ENCODE results near the gene HS3ST2.
A peak's percentile ranks its signal among the peaks of the same experiment; 100 is the strongest.
"Not testable (repeated sequence)": the region's sequence is repeated elsewhere in the genome, so short reads cannot be mapped to it uniquely, and the experiment has no call there.

HS3ST2 gene

DNA sequence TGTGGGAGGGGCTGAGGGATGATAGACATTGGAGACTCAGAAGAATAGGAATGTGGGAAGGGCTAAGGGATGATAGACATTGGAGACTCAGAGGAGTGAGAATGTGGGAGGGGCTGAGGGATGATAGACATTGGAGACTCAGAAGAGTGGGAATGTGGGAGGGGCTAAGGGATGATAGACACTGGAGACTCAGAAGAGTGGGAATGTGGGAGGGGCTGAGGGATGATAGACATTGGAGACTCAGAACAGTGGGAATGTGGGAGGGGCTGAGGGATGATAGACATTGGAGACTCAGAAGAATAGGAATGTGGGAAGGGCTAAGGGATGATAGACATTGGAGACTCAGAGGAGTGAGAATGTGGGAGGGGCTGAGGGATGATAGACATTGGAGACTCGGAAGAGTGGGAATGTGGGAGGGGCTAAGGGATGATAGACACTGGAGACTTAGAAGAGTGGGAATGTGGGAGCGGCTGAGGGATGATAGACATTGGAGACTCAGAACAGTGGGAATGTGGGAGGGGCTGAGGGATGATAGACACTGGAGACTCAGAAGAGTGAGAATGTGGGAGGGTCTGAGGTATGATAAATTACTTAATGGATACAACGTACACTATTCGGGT lies 125.9 kb downstream of the HS3ST2 start:
- DNase-seq = not testable (repeated sequence)

DNA sequence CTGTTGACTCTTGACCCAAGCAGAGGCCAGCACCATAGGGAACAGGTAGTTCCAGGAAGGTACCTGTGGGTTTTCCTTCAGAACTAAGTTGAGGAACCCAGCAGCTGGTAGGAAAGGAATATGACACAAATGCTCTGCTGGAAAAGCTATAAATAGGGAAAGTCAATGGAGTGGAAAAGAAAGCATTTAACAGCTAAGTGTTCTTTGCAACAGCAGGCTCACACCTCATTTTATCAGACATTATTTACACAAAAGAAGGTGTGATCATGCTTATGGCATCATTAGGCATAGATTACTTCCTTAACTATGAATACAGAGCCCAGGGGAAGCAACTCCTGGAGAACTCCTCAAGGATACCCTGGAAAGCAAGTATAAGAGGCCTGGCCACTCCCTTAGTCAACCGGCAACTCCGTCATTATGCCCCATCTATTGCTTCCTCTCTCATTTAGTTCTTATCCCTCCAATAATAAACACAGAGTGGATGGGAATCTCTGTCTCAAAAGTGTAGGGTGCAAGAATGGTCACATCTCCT lies 128.1 kb downstream of the HS3ST2 start:
- DNase-seq = no peak

DNA sequence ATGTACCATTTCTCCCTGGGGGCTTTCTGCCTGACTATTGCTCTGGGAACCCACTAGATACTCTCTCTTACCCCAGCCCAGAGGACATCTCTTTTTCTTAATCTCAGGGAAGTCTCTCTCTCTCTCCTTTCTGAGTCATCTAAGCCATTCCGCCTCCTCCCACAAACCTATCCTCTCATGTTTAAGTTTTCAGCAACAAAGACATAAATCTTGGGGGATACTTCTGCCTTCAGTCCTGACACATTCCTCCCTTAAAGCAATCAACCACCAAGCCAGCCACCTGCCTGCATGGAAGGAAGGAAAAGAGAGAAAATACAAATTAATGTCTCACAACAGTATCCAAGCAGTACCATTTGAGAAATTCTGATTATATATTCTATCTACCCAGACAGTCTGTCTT lies 128.8 kb downstream of the HS3ST2 start:
- no peak for DNase-seq

DNA sequence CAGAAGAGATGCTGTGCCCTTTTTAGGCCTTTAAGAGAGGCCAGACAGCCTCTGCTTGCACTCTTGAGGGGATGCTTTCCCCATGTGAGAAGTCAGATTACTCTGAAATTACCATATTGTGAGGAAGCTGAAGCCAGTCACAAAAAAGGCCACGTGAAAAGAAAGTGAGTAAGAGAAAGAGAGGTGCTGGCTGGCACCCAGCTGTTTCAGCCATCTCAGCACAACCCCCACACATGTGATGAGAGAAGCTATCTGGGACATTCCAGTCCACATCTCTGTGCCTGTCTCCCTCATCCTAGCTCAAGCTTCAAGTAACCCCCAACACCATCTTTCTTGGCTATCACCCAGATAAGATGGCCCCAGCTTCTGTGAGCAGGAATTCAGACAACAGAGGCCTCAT lies 131.4 kb downstream of the HS3ST2 start:
- no peak for DNase-seq

DNA sequence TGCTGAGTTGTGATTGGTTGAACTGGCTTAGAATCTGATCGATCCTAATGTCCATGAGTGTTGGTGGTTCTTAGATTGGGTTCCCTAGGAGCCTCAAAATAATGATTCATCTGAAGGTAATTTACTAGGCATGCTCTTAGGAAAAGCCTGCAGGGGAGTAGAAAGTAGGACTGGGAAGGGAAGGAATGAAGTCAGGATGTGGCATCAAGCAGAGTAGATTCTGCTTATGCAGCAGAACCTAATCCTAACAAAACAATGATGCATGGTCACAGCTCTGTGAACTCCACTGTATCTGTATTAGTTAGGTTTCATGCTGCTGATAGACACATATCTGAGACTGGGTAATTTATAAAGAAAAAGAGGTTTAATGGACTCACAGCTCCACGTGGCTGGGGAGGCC lies 132.5 kb downstream of the HS3ST2 start:
- DNase-seq = no peak

DNA sequence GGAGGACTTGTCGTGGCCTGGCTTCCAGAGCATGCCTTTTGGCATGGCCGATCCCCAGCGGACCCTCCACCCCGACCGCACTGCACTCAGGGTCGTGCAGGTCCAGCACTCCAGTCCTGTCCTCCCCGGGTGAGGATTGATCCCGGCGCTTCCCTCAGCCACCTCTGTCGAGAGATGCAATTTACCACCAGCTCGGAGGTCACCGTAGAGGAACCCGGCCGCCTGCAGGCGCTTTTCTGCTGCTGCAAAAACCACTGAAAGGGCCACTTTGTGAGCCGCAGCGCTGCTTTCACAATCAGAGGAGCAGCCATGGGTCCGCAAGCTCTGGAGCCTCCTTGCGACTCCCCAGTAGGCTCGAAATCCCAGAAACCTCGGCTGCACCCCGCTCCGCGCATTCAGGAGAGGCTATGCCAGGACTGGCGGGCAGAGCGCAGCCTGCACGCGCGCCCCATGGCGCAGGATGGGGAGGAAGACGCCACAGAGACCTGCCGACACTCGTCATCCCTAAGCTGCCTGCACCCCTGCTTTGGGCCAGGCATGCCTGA lies 134.2 kb downstream of the HS3ST2 start:
- DNase-seq = no peak

DNA sequence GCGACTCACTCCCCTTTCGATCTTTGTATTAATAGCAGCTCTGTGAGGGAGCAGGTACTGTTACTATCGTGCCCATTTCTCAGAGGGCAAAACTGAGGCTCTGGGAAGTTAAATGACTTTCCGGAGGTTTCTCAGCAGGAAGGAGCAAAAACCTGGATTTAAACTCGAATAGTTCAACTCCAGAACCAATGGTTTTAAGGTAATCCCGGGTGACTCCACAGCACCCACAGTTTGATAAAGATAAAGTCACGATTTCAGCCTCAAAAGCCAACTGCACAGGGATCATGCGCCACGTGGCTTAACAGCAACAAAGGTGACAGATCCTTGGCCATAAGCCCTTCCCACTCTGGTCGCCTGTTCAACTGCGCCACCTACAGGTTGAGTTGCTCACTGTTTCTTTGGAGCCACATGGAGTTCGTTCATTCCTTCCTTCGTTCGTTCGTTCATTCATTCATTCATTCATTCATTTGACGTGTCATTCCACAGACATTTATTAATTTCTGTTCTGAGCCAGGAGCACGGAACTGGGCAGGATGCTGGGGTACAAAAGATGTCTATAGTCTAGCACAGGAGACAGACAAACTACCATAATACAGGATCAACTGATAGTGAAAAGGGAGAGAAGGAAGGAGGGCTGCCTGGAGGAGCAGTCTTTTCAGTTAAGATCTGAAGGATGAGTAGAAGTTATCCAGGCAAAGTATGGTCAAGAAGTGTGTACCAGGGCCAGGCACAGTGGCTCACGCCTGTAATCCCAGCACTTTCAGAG lies 134.8 kb downstream of the HS3ST2 start:
- peak; percentile 17 for DNase-seq

DNA sequence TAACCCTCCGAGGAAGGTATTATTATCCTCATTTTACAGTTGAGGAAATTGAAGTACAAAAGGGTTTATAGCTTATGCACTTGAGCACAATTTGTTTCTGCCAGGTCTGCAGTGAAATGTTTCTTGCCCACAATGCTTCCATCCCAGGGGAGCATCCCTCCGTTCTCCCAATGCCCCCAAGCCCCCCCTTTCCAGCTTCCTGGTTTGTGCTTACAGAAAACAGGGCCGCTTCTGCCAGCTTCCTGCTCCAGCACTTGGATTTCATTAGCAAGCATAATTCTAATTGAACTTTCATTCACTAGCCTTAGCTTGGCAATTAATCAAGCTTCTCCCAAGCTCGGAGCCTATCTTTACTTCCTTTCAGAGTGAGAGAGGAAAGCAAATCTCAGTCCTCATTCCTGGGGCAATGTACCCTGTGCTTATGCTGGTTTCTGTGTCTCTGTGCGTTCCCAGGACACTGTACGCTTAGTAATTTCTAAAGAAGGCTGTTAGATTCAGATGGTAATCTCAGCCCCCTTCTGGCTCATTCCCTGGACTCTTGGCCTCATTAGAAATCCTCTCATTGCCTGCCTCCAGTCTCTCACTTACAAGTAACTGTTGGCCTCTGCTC lies 141.6 kb downstream of the HS3ST2 start:
- DNase-seq = no peak

DNA sequence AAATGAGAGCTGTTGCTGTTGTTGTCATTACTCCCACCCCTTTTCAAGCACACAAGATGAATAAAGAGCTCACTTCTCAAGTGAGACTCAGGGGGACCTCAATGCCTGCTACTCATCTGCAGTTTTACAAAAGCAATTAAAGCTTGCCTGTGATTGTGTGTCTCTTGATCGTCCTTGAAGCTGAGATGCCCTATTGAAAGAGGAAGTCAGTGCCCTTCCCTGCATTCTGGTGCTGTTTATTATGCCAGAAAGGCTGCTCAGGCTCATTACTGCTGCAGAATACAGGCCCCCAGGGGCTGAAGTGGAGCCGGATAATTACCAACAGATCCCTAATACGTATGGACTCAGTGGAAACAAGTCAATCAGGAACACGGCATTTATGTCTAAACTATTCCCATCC lies 147.2 kb downstream of the HS3ST2 start:
- no peak for DNase-seq

DNA sequence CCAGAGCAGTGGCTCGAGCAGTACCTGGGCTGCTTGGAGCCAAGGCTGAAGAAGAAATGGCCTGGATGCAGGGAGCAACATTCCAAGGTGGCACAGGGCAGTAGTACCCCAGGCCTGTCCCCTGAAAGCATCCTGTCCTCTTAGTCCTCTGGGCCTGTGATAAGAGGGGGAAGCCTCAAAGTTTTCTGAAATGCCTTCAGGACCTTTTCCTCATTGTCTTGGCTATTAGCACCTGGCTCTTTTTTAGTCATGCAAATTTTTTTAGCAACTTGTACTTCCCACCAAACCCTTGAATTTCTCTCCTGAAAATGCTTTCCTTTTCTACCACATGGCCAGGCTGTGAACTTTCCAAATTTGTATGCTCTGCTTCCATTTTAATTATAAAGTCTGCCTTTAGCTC lies 148.9 kb downstream of the HS3ST2 start:
- DNase-seq = no peak
